RWPE1 (cell line): ENCODE data around the gene SLC5A10.
"Not testable (repeated sequence)": the region's sequence is repeated elsewhere in the genome, so short reads cannot be mapped to it uniquely, and the experiment has no call there.

Experiments used
- CTCF ChIA-PET: fragments of 350-600 bp; sonication (Branson Sonifier 250); formaldehyde crosslinking; extraction: SDS; loops from one replicate; lab custom pipeline; 2021; lab: Yijun Ruan, JAX
- POLR2A ChIA-PET: fragments of 400-600 bp; formaldehyde crosslinking; extraction: SDS; loops from one replicate; lab custom pipeline; 2020; ENCODE audit warnings: antibody characterized with exemption; ENCODE audit not compliant: low non-redundant PET; lab: Yijun Ruan, JAX
- DNase-seq: peaks from one replicate; pipeline ENCODE4 v3.0.0; 2012; ENCODE audit warnings: low spot score
- H3K27ac ChIP-seq: fragments of 450-650 bp; 2 replicates; pipeline ENCODE4 v1.5.1; 2017
- TF ChIP-seq, protein P1 (sequence below): fragments of 450-650 bp; conservative IDR thresholded peaks from 2 replicates; pipeline ENCODE4 v1.5.1; 2017; ENCODE audit warnings: low read depth, mild to moderate bottlenecking

The SLC5A10 gene

DNA sequence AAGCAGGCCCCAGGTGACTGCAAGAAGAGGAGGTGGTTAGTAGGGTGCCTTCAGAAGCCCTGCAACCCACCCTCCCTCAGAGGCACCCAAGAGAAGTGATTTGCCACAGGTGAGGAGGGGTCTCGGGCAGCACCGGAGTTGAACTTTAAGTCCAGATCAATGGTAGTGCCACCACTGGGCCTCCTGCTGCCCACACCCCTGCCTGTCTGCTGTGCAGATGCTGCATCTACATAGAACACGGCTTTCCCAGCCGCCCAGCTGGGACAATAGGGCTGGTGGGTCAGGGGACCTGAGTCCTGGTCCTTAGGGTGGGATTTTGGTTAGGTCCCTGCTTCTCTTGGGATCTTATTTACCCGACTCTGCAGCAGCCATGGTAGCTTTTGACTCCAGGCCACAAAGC lies 70.2 kb downstream of the SLC5A10 start:
- H3K27ac ChIP-seq = peak overlapping the region; percentile 40; the same call in 1 of the 2 replicates
- CTCF ChIA-PET = interaction anchor here (0.5 kb wide), 1 partner anchor 65 kb away, joined by 3 read pairs; no protein-coding TSS in a partner anchor
- DNase-seq = no peak
- TF ChIP-seq, protein P1, sequence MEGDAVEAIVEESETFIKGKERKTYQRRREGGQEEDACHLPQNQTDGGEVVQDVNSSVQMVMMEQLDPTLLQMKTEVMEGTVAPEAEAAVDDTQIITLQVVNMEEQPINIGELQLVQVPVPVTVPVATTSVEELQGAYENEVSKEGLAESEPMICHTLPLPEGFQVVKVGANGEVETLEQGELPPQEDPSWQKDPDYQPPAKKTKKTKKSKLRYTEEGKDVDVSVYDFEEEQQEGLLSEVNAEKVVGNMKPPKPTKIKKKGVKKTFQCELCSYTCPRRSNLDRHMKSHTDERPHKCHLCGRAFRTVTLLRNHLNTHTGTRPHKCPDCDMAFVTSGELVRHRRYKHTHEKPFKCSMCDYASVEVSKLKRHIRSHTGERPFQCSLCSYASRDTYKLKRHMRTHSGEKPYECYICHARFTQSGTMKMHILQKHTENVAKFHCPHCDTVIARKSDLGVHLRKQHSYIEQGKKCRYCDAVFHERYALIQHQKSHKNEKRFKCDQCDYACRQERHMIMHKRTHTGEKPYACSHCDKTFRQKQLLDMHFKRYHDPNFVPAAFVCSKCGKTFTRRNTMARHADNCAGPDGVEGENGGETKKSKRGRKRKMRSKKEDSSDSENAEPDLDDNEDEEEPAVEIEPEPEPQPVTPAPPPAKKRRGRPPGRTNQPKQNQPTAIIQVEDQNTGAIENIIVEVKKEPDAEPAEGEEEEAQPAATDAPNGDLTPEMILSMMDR = no peak
- POLR2A ChIA-PET = interaction anchor here (2.0 kb wide), 1 partner anchor 18 kb away, joined by 9 read pairs; the partner anchor contains the start of gene FAM83G

DNA sequence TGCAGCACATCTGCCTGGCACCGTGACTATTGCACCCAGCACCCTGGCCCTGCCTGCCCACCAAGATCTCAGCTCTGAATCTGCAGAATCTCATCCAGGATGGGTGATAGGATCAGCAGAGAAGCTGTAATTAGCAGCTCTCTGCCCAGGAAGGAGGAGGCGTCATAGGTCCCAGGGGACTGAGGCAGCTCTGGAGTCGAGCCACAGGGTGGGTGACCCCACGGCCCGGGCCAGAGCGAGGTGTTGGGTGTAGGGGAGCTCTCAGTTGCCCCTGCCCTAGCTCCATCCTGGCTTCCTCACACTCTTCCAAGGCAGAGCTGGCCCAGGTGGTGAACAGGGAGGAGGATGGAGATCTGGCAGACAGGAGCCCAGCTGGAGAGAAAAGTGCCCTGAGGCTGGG lies 70.8 kb downstream of the SLC5A10 start:
- peak overlapping the region; percentile 40 for H3K27ac ChIP-seq
- DNase-seq = no peak
- ChIA-PET CTCF (no interaction called here), POLR2A (interaction anchor here (0.5 to 2.0 kb wide), 3 partner anchors 16 to 1873 kb away, joined by 3 to 9 read pairs (median 3); partner anchors contain the start of gene FAM83G)
- TF ChIP-seq, protein P1 = no peak

DNA sequence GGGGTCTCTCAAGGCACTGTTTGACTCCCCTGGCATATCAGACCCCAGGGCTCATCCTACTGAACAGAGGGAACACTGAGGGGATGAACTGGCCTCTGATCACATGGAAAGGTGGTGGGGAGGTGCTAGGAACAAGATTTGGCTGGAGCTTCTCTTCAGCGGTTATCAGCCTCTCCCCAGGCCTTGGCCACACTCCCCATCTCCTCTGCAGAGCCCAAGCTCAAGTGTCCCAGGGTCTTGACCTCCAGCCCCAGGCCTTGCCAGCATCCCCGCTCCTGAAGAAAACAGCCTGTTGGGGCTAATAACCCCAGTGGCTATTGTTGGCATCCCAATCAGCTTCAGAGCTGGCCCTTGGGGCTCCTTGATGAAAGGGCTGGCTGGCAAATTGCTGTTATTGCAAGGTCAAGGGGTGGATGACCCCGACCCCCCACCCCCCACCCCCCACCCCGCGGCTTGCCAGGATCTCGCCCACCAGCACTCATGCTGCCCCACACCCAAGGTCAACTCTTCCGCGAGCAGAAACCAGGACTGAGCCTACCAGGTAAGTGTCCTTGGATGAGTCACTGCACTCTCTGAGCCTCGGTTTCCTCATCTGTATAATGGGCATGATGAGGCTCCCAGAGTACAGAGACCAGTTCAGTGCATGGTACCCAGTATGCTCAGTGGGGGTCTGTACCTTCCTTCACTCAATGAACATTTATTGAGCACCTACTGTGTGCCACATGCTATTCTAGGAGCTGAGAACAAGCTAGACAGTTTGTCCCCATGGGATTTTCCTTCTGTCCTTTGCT lies 71.4 kb downstream of the SLC5A10 start:
- ChIA-PET CTCF (interaction anchor here (0.6 kb wide), 1 partner anchor 23 kb away, joined by 3 read pairs; no protein-coding TSS in a partner anchor), POLR2A (interaction anchor here (0.5 to 2.0 kb wide), 3 partner anchors 16 to 1873 kb away, joined by 3 to 9 read pairs (median 3); partner anchors contain the start of gene FAM83G)
- TF ChIP-seq, protein P1 = no peak
- DNase-seq = no peak
- H3K27ac ChIP-seq = peak overlapping the region; percentile 40

DNA sequence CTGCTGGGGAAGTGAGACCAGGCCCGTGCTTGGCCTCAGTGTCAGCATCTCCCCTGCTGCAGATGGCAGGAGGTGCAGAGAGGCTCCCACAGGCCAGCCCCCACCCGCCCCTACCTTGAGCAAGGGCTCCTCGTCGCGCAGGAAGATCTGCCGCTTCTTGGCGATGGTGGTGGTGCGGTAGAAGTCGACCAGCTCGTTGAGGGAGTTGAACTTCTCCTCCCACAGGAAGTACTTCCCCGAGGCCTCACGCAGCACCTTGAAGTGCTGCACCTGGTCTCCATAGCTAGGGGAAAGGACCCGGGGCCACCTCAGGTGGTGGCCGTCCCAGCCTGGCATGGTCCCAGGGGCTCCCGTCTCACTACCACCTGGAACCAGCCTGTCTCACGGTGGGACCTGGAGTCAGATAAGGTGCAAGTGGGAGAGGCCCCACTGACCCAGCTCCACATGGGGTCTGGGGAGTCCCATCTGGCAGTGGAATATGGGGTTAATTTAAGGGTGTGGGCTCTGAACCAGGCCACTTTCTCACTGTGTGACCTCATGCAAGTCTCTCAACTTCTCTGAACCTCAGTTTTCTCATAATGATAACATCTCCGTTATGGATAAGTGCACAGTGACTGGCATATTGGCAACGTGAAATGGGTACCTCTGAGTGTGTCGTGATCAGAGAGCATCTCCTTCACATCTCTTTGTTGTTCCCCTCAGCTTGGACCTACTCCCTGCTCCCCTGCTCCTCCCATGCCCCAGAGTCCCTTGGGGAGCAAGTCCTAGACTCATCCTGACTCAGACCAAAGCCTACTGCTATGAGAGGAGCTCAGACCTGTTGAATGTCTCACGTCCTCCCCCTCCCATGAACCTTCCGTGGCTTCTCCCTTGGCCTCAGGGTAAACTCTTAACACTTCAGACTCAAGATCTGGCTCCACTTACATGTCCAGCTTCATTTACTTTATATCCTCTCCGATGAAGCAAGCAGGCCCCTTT lies 72.4 kb downstream of the SLC5A10 start:
- H3K27ac ChIP-seq = no peak overlapping the region; the same call in 1 of the 2 replicates
- ChIA-PET CTCF (no interaction called here), POLR2A (no interaction called here)
- TF ChIP-seq, protein P1 = no peak
- DNase-seq = peak; percentile 47

DNA sequence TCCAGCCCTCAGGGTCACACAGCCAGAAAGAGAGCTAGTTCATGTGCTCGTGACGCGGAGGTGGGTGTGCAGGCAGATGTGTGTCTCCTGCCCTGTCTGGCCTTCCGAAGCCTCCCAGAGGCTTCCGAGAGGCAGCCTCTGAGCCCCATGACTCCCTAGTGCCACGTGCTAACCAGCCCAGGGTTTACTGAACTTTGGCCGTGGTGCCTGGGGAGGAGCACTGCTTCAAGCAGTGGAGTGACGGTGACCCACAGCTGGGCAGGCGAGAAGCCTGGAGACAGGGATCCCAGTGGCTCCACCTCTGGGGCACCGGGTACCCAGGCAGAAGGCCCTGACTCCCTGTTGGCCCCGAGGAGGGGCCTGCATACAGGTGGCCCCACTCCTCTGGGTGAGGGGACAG lies 76.7 kb downstream of the SLC5A10 start:
- DNase-seq, CTCF ChIA-PET, H3K27ac ChIP-seq, POLR2A ChIA-PET: not testable (repeated sequence)

DNA sequence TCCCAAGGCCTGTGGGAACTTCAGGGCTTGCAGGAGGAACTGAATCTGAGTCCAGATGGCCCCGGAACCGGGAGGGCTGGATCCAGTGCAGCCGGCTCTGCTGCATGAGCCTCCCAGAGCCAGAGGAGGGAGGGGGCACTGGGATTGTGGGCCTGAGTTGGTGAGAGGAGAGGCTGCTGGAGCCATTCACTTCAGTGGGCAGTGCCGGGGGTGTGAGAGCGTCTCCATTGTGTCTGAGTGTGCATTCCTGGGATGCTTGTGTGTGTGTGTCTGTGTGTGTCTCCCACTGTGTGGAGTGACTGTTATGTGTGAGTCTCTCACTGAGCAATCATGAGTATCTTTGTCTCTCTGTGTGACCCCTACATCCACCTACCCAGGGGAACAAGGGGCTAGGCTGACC lies 77.8 kb downstream of the SLC5A10 start:
- POLR2A ChIA-PET, DNase-seq, H3K27ac ChIP-seq, CTCF ChIA-PET: not testable (repeated sequence)

DNA sequence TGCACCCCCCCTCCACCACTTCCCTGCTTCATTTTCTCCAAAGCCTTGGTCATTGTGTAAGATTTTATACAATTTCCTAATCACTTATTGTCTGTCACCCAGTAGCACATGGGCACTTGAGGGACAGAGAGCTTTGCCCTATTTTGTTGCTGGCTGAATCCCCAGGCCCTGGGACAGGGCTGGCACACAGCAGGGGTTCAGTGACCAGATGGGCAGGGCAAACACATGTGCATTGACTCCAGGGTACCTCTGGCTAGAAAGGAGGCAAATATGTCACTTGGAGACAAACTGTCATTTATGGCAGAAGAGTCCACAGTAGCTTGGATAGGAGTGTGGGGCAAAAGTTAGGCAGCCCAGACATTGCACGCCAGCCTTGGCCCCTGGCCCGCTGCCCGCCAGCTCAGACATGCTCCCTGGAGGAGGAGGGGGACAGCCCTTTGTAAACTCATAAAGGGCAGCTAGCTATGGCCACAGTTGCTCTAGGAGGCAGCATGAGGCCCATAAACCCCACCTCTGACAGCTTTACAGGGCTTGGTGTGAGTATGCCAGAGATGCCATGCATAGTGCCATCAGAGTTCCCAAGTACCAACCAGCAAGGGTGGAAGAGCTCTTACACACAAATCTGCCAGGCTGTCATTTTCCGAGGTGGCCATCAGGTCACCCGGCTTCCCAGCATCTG lies 78.9 kb downstream of the SLC5A10 start:
- DNase-seq, POLR2A ChIA-PET: not testable (repeated sequence)

DNA sequence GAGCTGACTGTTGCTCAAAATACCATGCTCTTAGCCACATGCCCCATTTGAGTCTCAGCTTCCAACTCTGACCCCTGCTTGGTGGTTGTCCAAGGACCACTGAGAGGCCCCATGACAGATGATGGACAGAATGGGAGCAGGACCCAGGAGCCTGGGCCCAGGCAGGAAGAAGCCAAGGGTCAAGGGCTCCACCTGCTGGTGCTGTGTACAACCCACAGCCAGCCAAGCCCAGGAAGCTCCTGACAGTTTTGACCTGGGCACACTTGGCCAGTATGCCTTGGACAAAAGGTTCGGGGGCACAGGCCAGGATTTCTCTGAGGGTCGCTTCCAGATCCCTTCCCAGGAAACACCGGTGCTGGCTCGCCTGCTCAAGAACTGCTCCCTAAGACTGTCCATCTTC lies 79.8 kb downstream of the SLC5A10 start:
- POLR2A ChIA-PET, CTCF ChIA-PET, H3K27ac ChIP-seq, DNase-seq: not testable (repeated sequence)

More for the DNA sequence above, 78.9 kb downstream of the SLC5A10 start:
- H3K27ac ChIP-seq, CTCF ChIA-PET: not testable (repeated sequence)

DNA sequence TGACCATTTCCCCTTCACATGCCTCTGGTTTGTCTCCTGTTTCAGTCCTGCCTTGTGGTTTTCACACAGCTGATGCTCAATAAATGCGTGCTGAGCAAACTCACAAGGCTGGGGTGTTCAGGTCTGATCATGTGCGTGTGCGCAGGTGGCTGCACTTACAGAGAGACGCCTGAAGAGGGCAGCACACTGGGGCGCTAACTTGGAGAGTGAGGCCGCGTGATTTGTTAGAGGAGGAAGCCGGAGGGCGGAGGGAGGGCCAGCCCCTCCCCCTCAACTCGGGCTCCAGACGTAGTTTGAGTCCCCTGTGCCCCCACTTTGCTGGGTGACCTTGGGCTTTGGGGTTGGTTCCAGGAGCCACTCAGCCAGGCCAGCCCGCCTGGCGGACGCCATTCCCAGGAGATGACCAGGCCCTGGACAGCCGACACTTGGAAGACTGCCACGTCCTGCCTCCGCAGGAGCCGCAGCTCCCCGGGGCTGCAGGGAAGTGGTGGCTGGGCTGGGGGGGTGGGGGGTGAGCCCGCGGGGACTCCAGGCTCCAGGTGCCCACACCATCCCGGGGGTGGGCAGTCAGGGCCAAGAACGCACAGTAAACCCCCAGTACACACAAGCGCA lies 80.5 kb downstream of the SLC5A10 start:
- CTCF ChIA-PET, H3K27ac ChIP-seq, DNase-seq, POLR2A ChIA-PET: not testable (repeated sequence)

DNA sequence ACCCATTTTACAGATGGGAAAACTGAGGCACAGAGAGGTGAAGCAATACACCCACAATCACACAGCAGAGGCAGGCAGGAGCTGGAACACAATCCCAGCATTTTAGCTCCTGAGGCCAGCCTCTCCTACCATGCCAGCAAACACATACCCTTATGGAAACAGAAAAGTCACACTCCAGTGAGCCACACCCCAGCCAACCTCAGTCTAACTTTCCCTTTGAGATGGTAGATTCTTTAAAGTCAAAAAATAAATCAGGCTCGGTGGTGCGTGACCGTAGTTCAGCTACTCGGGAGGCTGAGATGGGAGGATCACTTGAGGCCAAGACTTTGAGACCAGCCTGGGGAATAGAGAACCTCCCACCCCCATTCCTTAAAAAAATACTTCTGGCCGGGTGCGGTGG lies 84.2 kb downstream of the SLC5A10 start:
- DNase-seq, H3K27ac ChIP-seq, POLR2A ChIA-PET, CTCF ChIA-PET: not testable (repeated sequence)

DNA sequence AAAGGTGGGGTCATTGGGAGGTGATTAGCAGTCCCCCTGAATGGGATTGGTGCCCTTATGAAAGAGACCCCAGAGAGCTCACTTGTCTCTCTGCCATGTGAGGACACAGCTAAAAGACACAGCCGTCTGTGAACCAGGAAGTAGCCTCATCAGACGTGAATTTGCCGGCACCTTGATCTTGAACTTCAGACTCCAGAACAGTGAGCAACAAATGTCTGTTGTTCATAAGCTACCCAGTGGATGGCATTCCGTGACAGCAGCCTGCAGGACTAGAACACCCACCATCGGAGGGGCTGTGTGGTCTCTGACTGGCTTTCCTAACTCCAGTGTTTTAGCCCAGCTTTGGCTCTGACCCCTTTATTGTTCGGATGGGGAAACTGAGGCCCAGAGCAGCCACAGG lies 85.6 kb downstream of the SLC5A10 start:
- CTCF ChIA-PET, DNase-seq, H3K27ac ChIP-seq, POLR2A ChIA-PET: not testable (repeated sequence)
